ENCODE measurements around the gene C3orf20.

The C3orf20 gene

GRCh38 chr3:14789221-14789620, 114.3 kb downstream of the C3orf20 start:
- H3K9me3 Mint-ChIP-seq = no peaks in the 10 kb centered on the region
- H3K4me3 Mint-ChIP-seq = no peak overlapping the region
- intact Hi-C loops (cut with micrococcal nuclease) = no loop called here
- no peak overlapping the region for H3K27ac Mint-ChIP-seq
- H3K36me3 Mint-ChIP-seq (ENCODE audit: low read depth) = no peaks in the 10 kb centered on the region
- no peaks in the 10 kb centered on the region for H3K4me1 Mint-ChIP-seq (ENCODE audit: low read depth)
- H3K27me3 Mint-ChIP-seq = peaks cover 13% of the 10 kb centered on the region

- Mint-ChIP-seq H3K27me3 (peaks cover 13% of the 10 kb centered on the region), H3K9me3 (no peaks in the 10 kb centered on the region), H3K4me1 (ENCODE audit: low read depth) (no peaks in the 10 kb centered on the region), H3K27ac (no peak overlapping the region), H3K4me3 (no peak overlapping the region), H3K36me3 (ENCODE audit: low read depth) (no peaks in the 10 kb centered on the region)
- intact Hi-C loops (cut with micrococcal nuclease) = no loop called here
Measured at GRCh38 chr3:14789640-14790285, 114.8 kb downstream of the C3orf20 start.

- Mint-ChIP-seq H3K36me3 (ENCODE audit: low read depth) (no peaks in the 10 kb centered on the region), H3K4me1 (ENCODE audit: low read depth) (peaks cover 5% of the 10 kb centered on the region), H3K27me3 (peaks cover 12% of the 10 kb centered on the region), H3K27ac (no peak overlapping the region), H3K4me3 (no peak overlapping the region), H3K9me3 (no peaks in the 10 kb centered on the region)
- intact Hi-C loops (cut with micrococcal nuclease) = loop anchor here (1.0 kb wide), 1 partner anchor 130 kb away; no protein-coding TSS in a partner anchor
Measured at GRCh38 chr3:14791343-14791945, 116.5 kb downstream of the C3orf20 start.

GRCh38 chr3:14792691-14793121, 117.8 kb downstream of the C3orf20 start:
- H3K4me3 Mint-ChIP-seq = no peak overlapping the region
- intact Hi-C loops (cut with micrococcal nuclease) = no loop called here
- peaks cover 16% of the 10 kb centered on the region for H3K27me3 Mint-ChIP-seq
- no peaks in the 10 kb centered on the region for H3K9me3 Mint-ChIP-seq
- H3K4me1 Mint-ChIP-seq (ENCODE audit: low read depth) = peaks cover 7% of the 10 kb centered on the region
- H3K27ac Mint-ChIP-seq = no peak overlapping the region
- H3K36me3 Mint-ChIP-seq (ENCODE audit: low read depth) = no peaks in the 10 kb centered on the region

- intact Hi-C loops (cut with micrococcal nuclease) = no loop called here
- Mint-ChIP-seq H3K27me3 (peaks cover 16% of the 10 kb centered on the region), H3K4me3 (no peak overlapping the region), H3K4me1 (ENCODE audit: low read depth) (peaks cover 7% of the 10 kb centered on the region), H3K27ac (no peak overlapping the region), H3K9me3 (no peaks in the 10 kb centered on the region), H3K36me3 (ENCODE audit: low read depth) (no peaks in the 10 kb centered on the region)
Measured at GRCh38 chr3:14793126-14793857, 118.4 kb downstream of the C3orf20 start.

- intact Hi-C loops (cut with micrococcal nuclease) = no loop called here
- no peaks in the 10 kb centered on the region for H3K9me3 Mint-ChIP-seq
- no peak overlapping the region for H3K27ac Mint-ChIP-seq
- no peak overlapping the region for H3K4me3 Mint-ChIP-seq
- H3K4me1 Mint-ChIP-seq (ENCODE audit: low read depth) = peaks cover 7% of the 10 kb centered on the region
- peaks cover 16% of the 10 kb centered on the region for H3K27me3 Mint-ChIP-seq
- no peaks in the 10 kb centered on the region for H3K36me3 Mint-ChIP-seq (ENCODE audit: low read depth)
Measured at GRCh38 chr3:14793858-14794234, 118.9 kb downstream of the C3orf20 start.

GRCh38 chr3:14794435-14794834, 119.5 kb downstream of the C3orf20 start:
- H3K36me3 Mint-ChIP-seq (ENCODE audit: low read depth) = no peaks in the 10 kb centered on the region
- H3K27me3 Mint-ChIP-seq = peaks cover 16% of the 10 kb centered on the region
- H3K4me1 Mint-ChIP-seq (ENCODE audit: low read depth) = peaks cover 7% of the 10 kb centered on the region
- no peak overlapping the region for H3K27ac Mint-ChIP-seq
- H3K4me3 Mint-ChIP-seq = no peak overlapping the region
- intact Hi-C loops (cut with micrococcal nuclease) = no loop called here
- H3K9me3 Mint-ChIP-seq = no peaks in the 10 kb centered on the region

- H3K9me3 Mint-ChIP-seq = no peaks in the 10 kb centered on the region
- intact Hi-C loops (cut with micrococcal nuclease) = no loop called here
- peaks cover 11% of the 10 kb centered on the region for H3K27me3 Mint-ChIP-seq
- H3K4me3 Mint-ChIP-seq = no peak overlapping the region
- no peaks in the 10 kb centered on the region for H3K36me3 Mint-ChIP-seq (ENCODE audit: low read depth)
- peaks cover 7% of the 10 kb centered on the region for H3K4me1 Mint-ChIP-seq (ENCODE audit: low read depth)
- no peak overlapping the region for H3K27ac Mint-ChIP-seq
Measured at GRCh38 chr3:14795996-14796395, 121.1 kb downstream of the C3orf20 start.

GRCh38 chr3:14796403-14797077, 121.6 kb downstream of the C3orf20 start:
- Mint-ChIP-seq H3K4me3 (no peak overlapping the region), H3K9me3 (no peaks in the 10 kb centered on the region), H3K27me3 (peaks cover 12% of the 10 kb centered on the region), H3K36me3 (ENCODE audit: low read depth) (no peaks in the 10 kb centered on the region), H3K27ac (no peak overlapping the region), H3K4me1 (ENCODE audit: low read depth) (peaks cover 7% of the 10 kb centered on the region)
- intact Hi-C loops (cut with micrococcal nuclease) = no loop called here

GRCh38 chr3:14797731-14798130, 122.8 kb downstream of the C3orf20 start:
- Mint-ChIP-seq H3K36me3 (ENCODE audit: low read depth) (no peaks in the 10 kb centered on the region), H3K9me3 (no peaks in the 10 kb centered on the region), H3K27me3 (peaks cover 20% of the 10 kb centered on the region), H3K4me3 (no peak overlapping the region), H3K4me1 (ENCODE audit: low read depth) (peaks cover 7% of the 10 kb centered on the region), H3K27ac (no peak overlapping the region)
- intact Hi-C loops (cut with micrococcal nuclease) = no loop called here

GRCh38 chr3:14798231-14798630, 123.3 kb downstream of the C3orf20 start:
- peaks cover 23% of the 10 kb centered on the region for H3K27me3 Mint-ChIP-seq
- no peak overlapping the region for H3K27ac Mint-ChIP-seq
- no peaks in the 10 kb centered on the region for H3K9me3 Mint-ChIP-seq
- intact Hi-C loops (cut with micrococcal nuclease) = no loop called here
- H3K4me3 Mint-ChIP-seq = no peak overlapping the region
- peaks cover 7% of the 10 kb centered on the region for H3K4me1 Mint-ChIP-seq (ENCODE audit: low read depth)
- no peaks in the 10 kb centered on the region for H3K36me3 Mint-ChIP-seq (ENCODE audit: low read depth)

GRCh38 chr3:14799146-14799545, 124.2 kb downstream of the C3orf20 start:
- Mint-ChIP-seq H3K4me1 (ENCODE audit: low read depth) (peaks cover 11% of the 10 kb centered on the region), H3K27me3 (peaks cover 30% of the 10 kb centered on the region), H3K36me3 (ENCODE audit: low read depth) (no peaks in the 10 kb centered on the region), H3K9me3 (no peaks in the 10 kb centered on the region), H3K27ac (no peak overlapping the region), H3K4me3 (no peak overlapping the region)
- intact Hi-C loops (cut with micrococcal nuclease) = no loop called here

- Mint-ChIP-seq H3K27ac (no peak overlapping the region), H3K9me3 (no peaks in the 10 kb centered on the region), H3K4me1 (ENCODE audit: low read depth) (peaks cover 28% of the 10 kb centered on the region), H3K4me3 (no peak overlapping the region), H3K36me3 (ENCODE audit: low read depth) (no peaks in the 10 kb centered on the region), H3K27me3 (peaks cover 45% of the 10 kb centered on the region)
- intact Hi-C loops (cut with micrococcal nuclease) = no loop called here
Measured at GRCh38 chr3:14801031-14801430, 126.1 kb downstream of the C3orf20 start.

Measured in dendritic cell treated with granulocyte-macrophage colony-stimulating factor and Interleukin-4, amounts not matched to agents 40 ng/mL and 50 ng/mL, for 4 days (primary cell).